Measurements from ENCODE around the gene MTHFS. TPM values are rescaled to one million over a fixed set of nuclear protein-coding genes. Genes with fewer than 3 reads are reported as not detected.
"Not testable (repeated sequence)": the region's sequence is repeated elsewhere in the genome, so short reads cannot be mapped to it uniquely, and the experiment has no call there.

MTHFS gene
- 12.5 and 22.9 TPM in 2 replicates for total RNA-seq

GRCh38 chr15:79896634-79897379 is at the start of gene MTHFS:
MTHFS (minus strand) TSS chr15:79897014; CDS start chr15:79896988, 26 bp downstream.
- no peak for DNase-seq (ENCODE audit: low read depth)
- peak; percentile 46 for TF ChIP-seq CTCF (conservative IDR thresholded peaks at IDR 0.05; ENCODE audit: low read depth, low read length)
- peak within 1 kb of the TSS; percentile 68 for H3K4me3 ChIP-seq (ENCODE audit: low read depth, low read length)

GRCh38 chr15:79944622-79945021 is 47.8 kb upstream of the MTHFS start:
- no peak for TF ChIP-seq CTCF (conservative IDR thresholded peaks at IDR 0.05; ENCODE audit: low read depth, low read length)
- DNase-seq (ENCODE audit: low read depth), result no peak
- no peak overlapping the region for H3K4me3 ChIP-seq (ENCODE audit: low read depth, low read length)

- H3K4me3 ChIP-seq (ENCODE audit: low read depth, low read length), result no peak overlapping the region
- no peak for DNase-seq (ENCODE audit: low read depth)
- TF ChIP-seq CTCF (conservative IDR thresholded peaks at IDR 0.05; ENCODE audit: low read depth, low read length), result no peak
These were observed 47.0 kb upstream of the MTHFS start for GRCh38 chr15:79943820-79944219.

- no peak for DNase-seq (ENCODE audit: low read depth)
- no peak overlapping the region for H3K4me3 ChIP-seq (ENCODE audit: low read depth, low read length)
- no peak for TF ChIP-seq CTCF (conservative IDR thresholded peaks at IDR 0.05; ENCODE audit: low read depth, low read length)
These were observed 46.1 kb upstream of the MTHFS start for GRCh38 chr15:79942741-79943481.

GRCh38 chr15:79939399-79939798 is 42.6 kb upstream of the MTHFS start:
- DNase-seq (ENCODE audit: low read depth), result no peak
- no peak overlapping the region for H3K4me3 ChIP-seq (ENCODE audit: low read depth, low read length)
- TF ChIP-seq CTCF (conservative IDR thresholded peaks at IDR 0.05; ENCODE audit: low read depth, low read length), result no peak

GRCh38 chr15:79938143-79938542 is 41.3 kb upstream of the MTHFS start:
- DNase-seq (ENCODE audit: low read depth), result no peak
- no peak overlapping the region for H3K4me3 ChIP-seq (ENCODE audit: low read depth, low read length)
- no peak for TF ChIP-seq CTCF (conservative IDR thresholded peaks at IDR 0.05; ENCODE audit: low read depth, low read length)

- DNase-seq (ENCODE audit: low read depth); H3K4me3 ChIP-seq (ENCODE audit: low read depth, low read length): not testable (repeated sequence)
These were observed 38.9 kb upstream of the MTHFS start for GRCh38 chr15:79935556-79936201.

All from epithelial cell of proximal tubule (primary cell).